ENCODE results near the gene LRRN1.

The LRRN1 gene

DNA sequence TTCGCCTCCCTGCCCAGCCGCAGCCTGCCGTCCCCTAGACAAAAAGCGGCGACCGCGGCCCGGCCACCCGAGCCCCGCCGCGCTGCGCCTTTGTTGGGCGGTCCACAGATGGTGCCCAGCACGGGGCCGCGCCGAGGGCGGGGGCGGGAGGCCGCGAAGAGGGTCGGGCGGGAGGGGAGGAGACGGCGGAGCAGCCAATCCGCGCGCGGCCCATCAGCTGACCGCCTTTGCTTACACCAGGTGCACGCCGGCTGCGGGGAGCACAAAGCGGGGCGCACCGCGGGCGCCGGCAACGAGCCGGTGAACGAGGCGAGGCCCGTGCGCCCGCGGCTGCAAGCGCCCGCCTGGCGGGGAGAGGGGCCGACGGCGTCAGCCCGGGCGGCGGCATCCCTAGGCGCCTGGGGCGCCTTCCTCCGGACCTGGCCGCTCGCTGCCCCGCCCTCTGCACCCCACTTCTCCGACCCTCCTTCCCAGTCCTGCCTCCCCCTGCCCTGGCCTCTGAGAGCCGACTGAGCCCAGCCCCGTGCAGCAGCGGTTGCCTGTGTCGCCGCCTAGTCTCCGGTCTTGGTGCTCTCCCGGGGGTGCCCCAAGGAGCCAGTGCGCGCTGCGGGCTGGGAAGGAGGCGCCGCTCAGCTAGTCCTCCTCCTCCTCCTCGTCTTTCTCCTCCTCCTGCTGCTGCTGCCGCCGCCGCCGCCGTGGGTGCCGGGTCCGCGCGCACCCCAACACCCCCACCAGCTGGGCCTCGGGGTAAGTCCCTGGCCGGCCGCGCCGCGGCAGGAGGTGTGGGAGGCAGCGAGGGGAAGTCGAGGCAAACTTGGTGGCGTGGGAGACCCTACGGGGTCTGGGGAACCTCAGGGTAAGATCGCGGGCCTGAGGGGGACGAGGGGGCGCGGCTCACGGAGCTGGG lies at the start of gene LRRN1:
LRRN1 (plus strand) TSS at position 259 of the 907 bp plus-strand sequence. CDS start 45,211 bp downstream, outside the sequence.
- DNase-seq: peak; percentile 69

DNA sequence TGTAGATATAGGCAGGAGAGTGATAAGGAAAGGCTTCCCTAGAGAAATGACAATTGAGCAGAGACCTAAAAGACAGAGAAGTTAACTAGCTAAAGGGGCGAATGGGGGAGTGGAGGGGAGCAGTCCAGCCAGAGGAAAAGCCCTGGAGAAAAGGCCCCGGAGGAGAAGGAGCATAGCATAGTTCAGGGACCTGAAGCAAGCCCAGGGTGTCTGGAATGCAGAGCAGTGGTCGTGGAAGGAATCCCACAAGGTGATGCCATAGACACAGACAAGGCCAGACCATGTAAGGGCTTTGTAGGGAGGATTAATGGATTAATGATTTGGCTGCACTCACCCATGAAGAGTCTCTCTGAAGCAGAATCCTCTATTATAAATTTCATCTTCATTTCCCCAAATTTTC lies 45.8 kb upstream of the LRRN1 start:
- DNase-seq: no peak

DNA sequence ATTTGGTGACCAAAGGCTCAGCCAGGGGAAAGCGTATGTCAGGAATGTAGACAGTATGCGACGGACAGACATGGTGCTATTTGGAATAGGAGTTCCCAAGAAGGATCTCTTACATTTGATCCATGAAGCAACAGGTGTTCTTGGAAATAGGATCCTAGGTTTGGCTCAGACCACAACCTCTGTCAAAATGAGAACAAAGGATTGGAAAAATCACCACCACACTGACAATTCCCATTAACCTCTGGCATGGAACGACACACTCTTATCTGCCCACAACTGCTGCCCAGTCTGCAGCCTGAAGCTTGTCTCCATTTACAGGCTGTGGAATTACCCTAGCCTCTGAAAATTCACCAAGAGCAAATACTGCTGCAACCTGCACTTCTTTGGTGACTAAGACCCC lies 33.6 kb upstream of the LRRN1 start:
- peak; percentile 0 for DNase-seq

DNA sequence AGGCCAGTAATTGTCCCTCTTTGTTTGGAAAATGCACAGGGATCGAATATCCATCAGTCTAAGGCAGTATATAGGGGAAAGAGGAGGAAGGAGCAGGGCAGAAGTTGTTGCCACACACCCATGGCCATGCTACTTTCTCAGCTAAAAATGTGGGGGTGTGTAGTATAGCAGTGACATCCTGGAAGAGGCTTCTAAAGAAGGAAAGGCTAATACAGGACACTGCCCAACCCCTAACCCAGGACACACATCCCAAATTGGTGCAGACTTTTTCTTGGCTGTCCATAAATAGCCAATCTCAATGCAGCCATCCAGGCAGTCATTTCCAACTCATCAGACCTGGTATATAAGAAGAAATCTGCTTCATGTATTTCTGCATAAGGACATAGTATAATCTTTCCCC lies 33.1 kb upstream of the LRRN1 start:
- DNase-seq: no peak

DNA sequence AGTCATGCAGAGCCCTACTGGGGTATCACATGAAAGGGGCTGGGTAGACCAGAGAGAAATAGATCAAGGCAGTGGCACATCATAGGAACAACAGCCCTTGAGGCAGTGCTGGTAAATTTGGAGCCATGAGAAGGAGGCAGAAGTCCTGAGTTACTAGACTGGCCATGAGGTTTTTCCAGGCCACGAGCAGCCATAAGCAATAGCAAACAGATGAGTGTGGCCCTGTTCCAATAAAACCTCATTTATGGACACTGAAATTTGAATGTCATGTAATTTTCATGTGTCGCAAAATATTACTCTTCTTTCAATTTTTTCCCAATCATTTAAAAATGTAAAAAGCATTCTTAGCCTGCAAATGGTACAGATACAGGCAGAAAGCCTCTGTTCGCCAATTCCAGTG lies 28.1 kb upstream of the LRRN1 start:
- no peak for DNase-seq

DNA sequence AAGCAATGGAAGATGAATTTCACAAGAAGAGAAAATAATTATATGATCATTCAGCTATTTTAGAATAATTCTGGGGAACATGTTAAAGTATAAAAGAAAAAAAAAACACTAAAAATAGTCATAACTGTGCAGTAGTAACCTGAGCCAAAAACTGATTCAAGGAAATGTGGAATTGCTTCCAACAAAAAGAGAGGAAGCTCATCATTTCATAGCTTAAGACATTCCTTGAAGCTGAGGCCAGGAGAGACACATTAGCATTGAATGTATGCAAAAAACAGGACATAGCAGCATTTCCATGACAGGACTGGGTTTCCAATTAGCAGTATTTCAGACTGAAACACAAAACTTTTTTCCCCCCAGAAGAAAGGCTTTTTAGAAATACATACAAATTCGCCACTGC lies 27.7 kb upstream of the LRRN1 start:
- DNase-seq: no peak

DNA sequence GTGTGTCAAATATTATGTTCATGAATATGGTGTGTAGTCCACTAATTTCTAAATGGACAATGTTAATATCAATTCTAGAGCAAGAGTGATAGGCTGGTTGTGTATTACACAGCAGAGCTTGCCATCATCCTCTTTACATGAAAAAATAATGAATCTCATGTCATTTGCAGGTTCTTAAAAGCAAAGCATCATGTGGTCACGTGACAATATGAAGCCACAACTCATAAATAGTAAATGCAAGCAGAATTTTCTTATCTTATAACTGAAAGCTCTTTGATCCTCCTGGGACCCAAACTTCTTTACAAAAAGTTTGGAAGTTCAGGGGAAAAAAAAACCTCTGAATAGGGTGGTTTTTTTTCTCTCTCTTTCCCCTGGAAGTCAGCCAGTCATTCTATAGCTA lies 26.9 kb upstream of the LRRN1 start:
- no peak for DNase-seq

DNA sequence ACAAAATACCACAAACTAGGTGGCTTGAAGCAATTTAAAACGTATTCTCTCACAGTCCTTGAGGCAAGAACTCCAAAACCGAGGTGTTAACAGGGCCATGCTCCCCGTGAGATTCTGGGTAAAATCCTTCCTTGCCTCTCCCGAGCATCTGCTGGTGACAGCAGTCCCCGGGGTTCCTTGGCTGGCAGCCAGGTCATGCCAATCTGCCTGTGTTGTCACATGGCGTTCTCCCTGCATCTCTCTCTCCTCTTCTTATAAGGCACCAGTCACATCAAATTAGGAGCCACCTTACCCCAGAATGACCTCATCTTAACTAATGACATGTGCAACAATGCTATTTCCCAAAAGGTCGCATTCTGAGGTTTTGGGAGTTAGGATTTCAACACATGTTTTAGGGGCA lies 26.3 kb upstream of the LRRN1 start:
- DNase-seq: peak; percentile 88

DNA sequence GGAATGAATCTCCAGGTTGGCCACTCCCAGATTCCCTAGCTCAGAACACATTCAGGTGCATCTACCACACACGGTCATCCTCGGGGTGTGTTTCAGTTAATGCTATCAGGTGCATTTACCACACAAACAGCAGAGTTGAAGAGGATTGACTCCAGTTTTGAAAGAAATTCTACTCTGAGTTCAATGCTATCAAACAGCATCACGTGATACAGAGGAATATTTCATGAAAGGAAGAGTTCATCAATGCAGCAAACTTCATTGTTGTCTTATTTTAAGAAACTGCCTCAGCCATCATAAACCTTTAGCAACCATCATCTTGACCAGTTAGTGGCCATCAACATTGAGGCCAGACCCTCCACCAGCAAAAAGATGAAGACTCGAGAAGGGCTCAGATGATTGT lies 22.6 kb upstream of the LRRN1 start:
- DNase-seq: no peak

DNA sequence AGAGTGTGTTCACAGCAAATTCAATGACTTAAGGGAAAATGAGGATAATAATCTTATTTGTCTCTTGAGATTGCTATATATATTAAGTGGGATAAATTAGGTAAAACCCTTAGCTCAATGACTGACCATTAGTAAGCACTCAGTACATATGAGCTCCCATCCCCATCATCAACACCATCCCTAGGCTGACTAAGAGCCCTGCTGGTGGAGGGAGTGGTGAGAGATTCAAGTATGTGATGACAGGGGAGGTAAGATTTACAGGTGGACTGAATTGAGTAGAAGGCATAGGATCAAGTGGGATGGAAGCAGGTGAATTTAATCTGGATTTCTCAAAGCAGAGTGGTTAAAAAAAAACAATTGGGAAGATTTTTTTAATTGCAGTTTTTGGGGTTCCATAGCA lies 21.0 kb upstream of the LRRN1 start:
- DNase-seq: no peak

DNA sequence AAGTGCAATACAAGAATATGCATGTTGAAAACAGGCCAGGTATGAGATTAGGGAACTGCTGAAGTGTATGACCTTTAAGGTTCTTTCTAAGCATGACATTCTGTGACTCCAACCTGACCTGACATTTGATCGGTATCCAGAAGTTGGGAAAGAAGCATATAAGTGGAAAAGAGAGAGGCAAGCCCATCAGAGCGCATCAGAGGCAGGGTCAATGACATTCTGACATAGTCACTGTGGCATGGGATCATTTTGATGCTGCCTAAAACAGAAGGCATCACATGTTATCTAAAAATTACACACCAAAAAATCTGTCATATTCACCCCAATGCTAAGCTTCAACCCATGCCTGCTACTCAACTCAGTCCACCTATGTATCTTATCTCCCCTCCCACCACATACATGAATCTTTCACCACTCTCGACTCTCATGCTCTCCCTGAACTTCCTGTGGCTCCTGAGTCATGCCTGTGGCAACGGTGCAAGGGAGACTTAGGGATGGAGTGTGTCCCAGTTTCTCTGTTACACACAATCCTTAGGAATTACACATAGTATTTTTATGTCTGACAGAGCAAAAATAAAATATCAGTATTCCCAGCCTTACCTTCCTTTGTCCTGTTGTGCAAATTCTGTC lies 20.5 kb upstream of the LRRN1 start:
- no peak for DNase-seq

DNA sequence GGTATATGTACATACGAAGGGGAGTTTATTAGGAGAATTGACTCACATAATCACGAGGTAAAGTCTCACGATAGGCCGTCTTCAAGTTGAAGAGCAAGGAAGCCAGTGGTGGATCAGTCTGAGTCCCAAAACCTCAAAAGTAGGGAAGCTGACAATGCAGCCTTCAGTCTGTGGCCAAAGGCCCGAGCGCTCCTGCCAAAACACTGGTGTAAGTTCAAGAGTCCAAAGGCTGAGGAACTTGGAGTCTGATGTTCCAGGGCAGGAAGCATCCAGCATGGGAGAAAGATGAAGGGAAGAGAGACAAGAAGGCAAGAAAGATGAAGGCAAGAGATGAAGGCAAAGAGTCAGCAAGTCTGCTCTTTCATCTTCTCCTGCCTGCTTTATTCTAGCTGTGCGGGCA lies 16.8 kb upstream of the LRRN1 start:
- DNase-seq: no peak

DNA sequence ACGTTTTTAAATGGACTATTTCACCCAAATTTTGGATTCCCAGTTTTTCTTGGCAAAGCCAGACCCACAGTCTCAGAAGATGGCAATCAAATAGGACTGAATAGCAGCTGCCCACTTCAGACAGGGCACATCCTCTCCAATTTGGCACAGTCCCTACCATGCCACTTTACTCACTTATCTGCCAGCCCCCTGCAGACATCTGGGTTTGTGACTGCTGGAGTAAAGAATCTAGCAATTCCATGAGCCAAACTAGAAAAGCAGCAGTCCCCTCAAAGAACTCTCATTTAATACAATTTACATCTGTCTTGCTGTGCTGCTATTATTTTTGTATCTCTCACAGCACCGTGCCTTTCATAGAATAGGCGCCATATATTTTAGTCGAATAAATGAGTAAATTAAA lies 16.0 kb upstream of the LRRN1 start:
- peak; percentile 16 for DNase-seq

DNA sequence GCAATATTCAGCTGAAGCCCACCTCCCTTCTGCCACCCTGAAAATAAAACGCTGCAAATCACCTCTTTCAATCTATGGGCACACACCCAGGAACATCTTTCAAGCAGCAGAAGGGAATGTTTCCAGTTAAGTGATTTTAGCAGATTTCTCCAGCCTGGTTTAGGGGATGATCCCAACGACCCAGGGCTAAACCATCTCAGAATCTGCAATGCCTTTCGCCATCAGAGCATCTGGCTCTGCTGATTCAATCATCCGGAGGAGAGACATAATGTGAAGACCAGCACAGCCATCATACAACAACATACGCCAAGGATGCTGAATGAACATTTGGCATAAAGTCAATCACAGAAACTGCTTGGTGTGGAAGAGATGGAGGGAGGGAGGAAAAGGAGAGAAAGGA lies 15.5 kb upstream of the LRRN1 start:
- DNase-seq: peak; percentile 56

DNA sequence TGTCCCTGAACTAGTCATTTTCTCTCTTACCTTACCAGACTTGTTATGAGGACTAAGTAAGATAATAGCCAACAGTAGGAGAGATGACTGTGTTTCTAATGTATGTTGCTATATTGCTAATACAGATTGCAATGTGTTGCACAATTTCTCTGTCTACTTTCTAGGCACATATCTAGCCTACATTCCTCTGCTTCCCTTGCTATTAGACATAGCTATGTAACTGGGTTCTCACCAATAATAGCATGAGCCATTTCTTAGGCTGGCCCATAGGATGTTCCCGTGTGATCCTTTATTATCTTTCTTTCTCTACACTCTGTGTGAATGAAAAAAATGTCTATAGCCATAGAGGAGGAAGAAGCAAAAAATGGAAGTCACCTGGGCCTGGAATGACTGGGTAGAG lies 6.8 kb upstream of the LRRN1 start:
- DNase-seq: no peak

DNA sequence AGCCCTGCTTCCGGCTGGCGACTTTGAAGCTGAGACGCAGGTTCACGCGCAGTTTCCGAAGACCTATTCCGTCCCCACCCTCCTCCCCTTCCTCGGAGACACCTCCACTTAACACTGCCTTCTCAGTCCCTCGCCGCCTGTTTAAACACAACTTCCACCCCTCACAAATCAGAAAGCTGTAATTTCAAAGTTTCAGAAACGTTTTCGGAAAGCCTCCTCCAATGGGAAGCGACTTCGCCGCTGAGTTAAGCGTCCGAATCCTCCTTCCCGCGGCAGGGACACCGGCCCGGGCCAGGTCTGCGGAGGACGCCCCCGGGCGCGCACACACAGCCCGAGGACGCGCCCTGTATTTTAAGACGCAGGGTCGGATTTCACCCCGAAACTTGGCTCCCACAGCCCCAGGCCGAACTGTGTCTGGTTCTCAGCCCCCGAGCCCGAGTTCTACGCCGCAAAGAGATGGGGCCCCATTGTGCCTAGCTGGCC lies 559 bp upstream of the LRRN1 start:
- DNase-seq: peak; percentile 45

DNA sequence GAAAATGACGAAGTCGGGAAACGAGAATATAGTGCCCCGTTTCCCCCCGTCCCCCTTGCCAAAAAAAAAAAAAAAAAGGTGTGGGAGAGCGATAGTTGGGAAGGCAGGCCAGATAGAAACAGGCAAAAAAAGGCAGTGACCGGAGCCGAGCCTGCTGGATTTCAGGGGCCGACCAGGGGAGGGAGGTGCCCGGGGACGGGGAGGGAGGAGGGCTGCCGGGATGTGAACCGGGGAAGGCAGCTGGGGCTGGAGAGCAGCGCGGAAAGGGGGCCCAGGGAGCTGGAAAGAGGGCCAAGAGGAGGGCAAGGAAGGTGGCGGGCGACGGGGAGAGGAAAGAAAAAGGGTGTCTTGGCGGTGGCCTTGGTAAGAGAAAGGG lies 837 bp downstream of the LRRN1 start:
- DNase-seq: no peak

DNA sequence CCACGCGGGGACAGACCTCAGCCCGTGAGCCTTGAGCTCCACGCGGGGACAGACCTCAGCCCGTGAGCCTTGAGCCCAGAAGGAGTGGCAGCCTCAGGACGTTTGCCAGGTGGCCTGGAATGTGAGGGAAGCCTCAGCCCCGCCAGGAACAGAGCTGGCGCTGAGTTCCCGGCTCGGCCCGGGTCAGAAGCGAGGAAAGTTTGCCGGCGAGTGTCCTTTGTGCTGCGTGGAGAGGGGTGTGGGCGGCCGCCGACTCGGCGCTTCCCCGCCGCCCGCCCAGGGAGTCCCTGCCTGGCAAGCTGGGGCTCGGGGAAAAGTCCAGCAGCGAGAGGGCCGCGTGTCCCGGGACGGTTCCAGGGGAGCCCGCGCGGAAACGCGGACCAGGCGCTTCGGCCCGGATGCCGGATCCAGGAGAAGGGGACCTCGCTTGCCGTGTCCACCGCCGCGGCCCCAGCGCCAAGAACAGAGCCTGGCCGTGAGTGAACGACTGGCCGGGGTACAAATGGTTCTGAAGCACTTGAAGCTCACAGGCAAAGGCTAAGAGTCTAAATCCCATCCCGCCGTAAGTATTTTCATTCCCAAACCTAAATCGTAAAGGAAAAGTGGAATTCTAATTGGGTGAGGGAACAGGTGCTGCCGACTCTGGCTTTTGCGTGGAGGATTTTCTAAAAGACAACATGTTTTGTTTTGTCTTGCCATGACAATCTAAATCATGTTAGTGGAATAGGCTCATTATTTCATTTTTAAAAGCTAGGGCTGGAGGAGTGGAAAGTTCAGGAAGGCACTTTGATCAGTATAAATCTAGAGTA lies 1.7 kb downstream of the LRRN1 start:
- no peak for DNase-seq

DNA sequence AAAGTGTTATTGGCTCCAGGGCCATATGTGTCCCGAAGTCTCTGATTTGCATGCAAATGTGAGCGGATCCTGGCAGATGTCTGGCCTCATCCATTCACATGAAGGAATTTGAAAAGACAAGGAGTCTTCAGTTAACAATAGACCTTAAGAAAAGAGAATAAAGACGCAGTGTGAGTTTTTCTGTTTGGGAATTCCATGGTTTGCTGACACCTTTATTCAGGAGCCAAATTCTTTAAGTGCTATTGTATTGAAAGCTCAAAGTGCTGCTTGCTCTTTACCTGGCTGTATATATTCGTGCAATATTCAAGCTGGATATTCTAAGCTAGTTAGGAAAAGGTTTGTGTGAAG lies 2.2 kb downstream of the LRRN1 start:
- no peak for DNase-seq

DNA sequence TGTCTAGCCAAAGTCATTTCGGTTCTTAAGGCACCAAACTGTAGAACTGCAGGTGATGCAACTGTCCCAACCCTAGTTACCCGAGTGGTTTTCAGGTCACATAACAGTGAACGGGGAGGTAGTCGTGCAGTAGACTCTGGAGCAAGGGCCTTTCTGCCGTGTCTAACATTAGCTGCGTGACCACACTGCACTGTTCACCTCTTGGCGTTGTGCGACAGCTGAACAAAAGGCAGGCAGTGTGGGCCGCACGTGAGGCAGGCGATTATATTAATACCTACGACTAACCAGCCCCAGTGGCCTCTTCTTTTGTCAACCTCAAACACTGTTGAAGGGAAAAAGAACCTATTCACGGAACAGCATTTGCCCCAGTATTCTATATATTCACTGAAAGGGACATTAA lies 2.8 kb downstream of the LRRN1 start:
- DNase-seq: no peak

DNA sequence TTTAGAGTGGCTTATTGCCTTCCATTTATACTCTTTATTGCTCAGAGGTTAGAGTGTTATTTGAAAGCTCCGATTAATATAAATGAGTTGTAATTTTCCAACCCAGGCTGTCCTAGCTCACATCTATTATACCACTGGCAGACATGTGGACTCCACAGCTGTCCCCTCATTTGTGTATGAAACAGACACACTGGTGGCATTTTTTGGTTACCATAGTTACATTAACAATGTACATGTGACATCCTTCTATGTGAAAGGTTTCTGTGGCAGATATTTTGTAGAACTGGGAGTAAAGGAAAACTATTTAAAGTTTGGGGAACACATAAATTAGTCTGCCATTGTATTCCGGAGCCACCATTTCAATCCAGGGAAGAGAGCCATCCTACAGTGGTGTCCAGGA lies 5.3 kb downstream of the LRRN1 start:
- no peak for DNase-seq

DNA sequence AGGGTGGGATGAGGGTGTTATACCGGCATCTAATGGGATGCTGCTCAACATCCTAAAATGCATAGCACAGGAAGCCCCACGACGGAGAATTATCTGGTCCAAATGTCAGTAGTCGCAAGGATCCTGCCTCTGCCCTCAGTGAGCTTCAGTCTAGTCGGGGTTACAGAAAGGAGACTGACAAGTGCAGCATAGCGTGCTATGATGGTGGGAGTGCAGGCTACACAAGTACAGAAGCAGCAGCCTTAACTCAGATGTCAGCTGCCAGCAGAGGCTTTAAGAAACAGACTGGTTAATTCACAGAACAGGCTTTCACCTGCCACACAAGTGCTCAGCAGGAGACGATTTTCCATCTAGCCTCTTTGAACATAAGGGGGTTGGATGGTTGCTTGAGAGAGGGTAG lies 6.9 kb downstream of the LRRN1 start:
- DNase-seq: no peak

DNA sequence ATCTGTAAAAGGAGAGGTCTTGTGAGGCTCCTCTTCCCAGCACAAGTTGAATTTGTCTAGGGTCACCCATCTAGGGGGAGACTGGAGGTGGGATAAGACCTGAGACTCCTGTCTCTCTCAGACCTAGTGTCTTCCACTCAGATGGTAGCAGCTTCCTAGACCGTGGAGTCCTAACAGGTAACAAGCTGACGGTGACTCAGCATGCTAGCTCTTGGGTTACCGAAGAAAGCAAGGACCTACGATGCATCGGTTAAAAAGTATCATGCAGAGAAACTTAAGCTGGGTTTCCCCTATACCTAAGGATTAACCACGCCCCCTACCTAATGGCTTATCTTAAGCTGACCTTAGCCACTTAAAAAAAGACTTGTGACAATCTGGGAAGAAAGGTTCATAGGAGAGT lies 7.6 kb downstream of the LRRN1 start:
- DNase-seq: no peak

DNA sequence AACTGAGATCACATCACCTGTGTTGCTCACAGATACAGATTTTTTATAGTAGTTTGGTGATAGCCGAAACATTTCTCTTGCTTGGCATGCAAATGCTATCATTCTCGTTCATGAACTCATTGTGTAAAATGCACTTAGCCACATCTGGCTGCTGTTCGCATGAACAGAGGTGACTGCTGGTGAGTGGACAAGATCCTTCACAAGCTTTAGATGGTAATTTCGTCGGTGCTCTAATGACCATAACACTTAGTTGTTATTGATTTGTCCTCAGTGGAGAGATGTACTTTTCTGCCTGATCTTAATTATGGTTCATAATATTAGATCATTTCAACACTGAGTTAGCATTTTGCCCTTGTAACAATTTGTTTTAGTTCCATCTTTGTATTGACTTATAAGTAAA lies 13.8 kb downstream of the LRRN1 start:
- DNase-seq: no peak
